Neural cell (in vitro differentiated cells): ENCODE results near the gene TICRR.

ENCODE experiments used
- EZH2 ChIP-seq: fragments of 200-600, 300-800 bp; shearing (Covaris generic), sonication (generic); IDR thresholded peaks from 2 replicates; pipeline ENCODE4 v1.6.1; 2014; ENCODE audit warnings: antibody characterized with exemption, low read length, borderline replicate concordance, mild to moderate bottlenecking; ENCODE audit not compliant: insufficient read depth, poor library complexity, severe bottlenecking
- RAD21 ChIP-seq: fragments of 450-650 bp; conservative IDR thresholded peaks from 2 replicates; pipeline ENCODE4 v1.6.1; 2014; ENCODE audit warnings: antibody characterized with exemption, mild to moderate bottlenecking, moderate library complexity

GRCh38 chr15:89665449-89666181 lies 90.3 kb downstream of the TICRR start:
- no peak for TF ChIP-seq EZH2
- no peak for TF ChIP-seq RAD21
